Tibial artery (tissue), 4 donors: ENCODE measurements around the gene MESD.

Source experiments
- DNase-seq, 2 donors: peaks; one replicate each; pipeline ENCODE4 v3.0.0-alpha.2; 2019
- H3K27ac ChIP-seq, 2 donors: fragments of 200-600 bp; sonication (generic) in 1 of 2; 1 replicate in 1 of 2; 2 replicates in 1 of 2; pipeline ENCODE4 v1.5.1; 2018 to 2019; ENCODE audit warnings: mild to moderate bottlenecking in 1 of 2
- H3K27me3 ChIP-seq, 2 donors: fragments of 200-600 bp; sonication (generic) in 1 of 2; one replicate each; pipeline versions ENCODE4 v1.5.1 to v1.6.0; 2016 to 2019
- H3K36me3 ChIP-seq, 3 donors: fragments of 200-600 bp; sonication (generic) in 2 of 3; one replicate each; pipeline ENCODE4 v1.5.1; 2016 to 2019; ENCODE audit warnings: mild to moderate bottlenecking in 2 of 3
- H3K4me1 ChIP-seq, 4 donors: fragments of 200-600 bp; sonication (generic) in 2 of 4; 1 replicate in 3 of 4; 2 replicates in 1 of 4; pipeline ENCODE4 v1.5.1; 2016 to 2019
- H3K4me3 ChIP-seq, 2 donors: fragments of 200-600 bp; sonication (generic) in 1 of 2; 1 replicate in 1 of 2; 2 replicates in 1 of 2; pipeline ENCODE4 v1.5.1; 2018 to 2019; ENCODE audit warnings: mild to moderate bottlenecking in 2 of 2
- H3K9me3 ChIP-seq, 3 donors: fragments of 200-600 bp; sonication (generic) in 1 of 3; one replicate each; pipeline ENCODE4 v1.5.1; 2016 to 2019
- CTCF ChIP-seq, 2 experiments: fragments of 200-600 bp in 1 of 2; fragments of 450-650 bp in 1 of 2; IDR thresholded peaks; one replicate each; pipeline ENCODE4 v1.5.1; 2017 to 2019; ENCODE audit warnings: antibody characterized with exemption in 2 of 2, mild to moderate bottlenecking in 1 of 2, moderate library complexity in 1 of 2
- intact Hi-C: fragments of 100-400 bp; cut with DNase I; formaldehyde crosslinking; loops from one replicate; pipeline ENCODE4 v1.15.0; 2023; ENCODE audit warnings: low total_unique reads

The MESD gene

GRCh38 chr15:81018197-81018596 lies 28.6 kb upstream of the MESD start:
- H3K9me3 ChIP-seq: no peaks in the 10 kb centered on the region
- no peak overlapping the region for H3K4me3 ChIP-seq
- H3K4me1 ChIP-seq: peaks cover 0 to 16% (median 0%) of the 10 kb centered on the region in 4 donors
- no peaks in the 10 kb centered on the region for H3K36me3 ChIP-seq
- no peak for DNase-seq
- H3K27ac ChIP-seq: no peak overlapping the region
- no peaks in the 10 kb centered on the region for H3K27me3 ChIP-seq
- no peak for TF ChIP-seq CTCF (IDR thresholded peaks at IDR 0.05)
- intact Hi-C loops: no loop called here

- Histone ChIP-seq H3K4me3 (no peak overlapping the region), H3K27me3 (no peaks in the 10 kb centered on the region), H3K36me3 (no peaks in the 10 kb centered on the region), H3K4me1 (peaks cover 0 to 16% (median 0%) of the 10 kb centered on the region in 4 donors), H3K9me3 (no peaks in the 10 kb centered on the region), H3K27ac (no peak overlapping the region)
- DNase-seq: no peak
- TF ChIP-seq CTCF (IDR thresholded peaks at IDR 0.05): no peak
- intact Hi-C loops: no loop called here
Observed at GRCh38 chr15:81016489-81017068, 27.0 kb upstream of the MESD start.

- Histone ChIP-seq H3K4me3 (no peak overlapping the region), H3K9me3 (no peaks in the 10 kb centered on the region), H3K36me3 (no peaks in the 10 kb centered on the region), H3K27me3 (no peaks in the 10 kb centered on the region), H3K4me1 (peaks cover 0 to 16% (median 0%) of the 10 kb centered on the region in 4 donors), H3K27ac (no peak overlapping the region)
- no peak for TF ChIP-seq CTCF (IDR thresholded peaks at IDR 0.05)
- intact Hi-C loops: no loop called here
- peak in 1 of 2 donors; percentile 58 for DNase-seq
Observed at GRCh38 chr15:81015621-81016488, 26.2 kb upstream of the MESD start.

GRCh38 chr15:81014446-81015093 lies 25.0 kb upstream of the MESD start:
- no peak for TF ChIP-seq CTCF (IDR thresholded peaks at IDR 0.05)

GRCh38 chr15:81013396-81013929 lies 23.8 kb upstream of the MESD start:
- intact Hi-C loops: no loop called here
- peaks cover 0 to 16% (median 0%) of the 10 kb centered on the region in 4 donors for H3K4me1 ChIP-seq

More at GRCh38 chr15:81014446-81015093, 25.0 kb upstream of the MESD start:
- Histone ChIP-seq H3K36me3 (no peaks in the 10 kb centered on the region), H3K9me3 (no peaks in the 10 kb centered on the region), H3K4me3 (no peak overlapping the region), H3K4me1 (peaks cover 0 to 16% (median 0%) of the 10 kb centered on the region in 4 donors), H3K27me3 (no peaks in the 10 kb centered on the region), H3K27ac (no peak overlapping the region)
- intact Hi-C loops: no loop called here
- DNase-seq: no peak

More at GRCh38 chr15:81013396-81013929, 23.8 kb upstream of the MESD start:
- no peak overlapping the region for H3K27ac ChIP-seq
- H3K9me3 ChIP-seq: no peaks in the 10 kb centered on the region
- H3K36me3 ChIP-seq: no peaks in the 10 kb centered on the region
- no peak for TF ChIP-seq CTCF (IDR thresholded peaks at IDR 0.05)
- no peaks in the 10 kb centered on the region for H3K27me3 ChIP-seq
- DNase-seq: no peak
- no peak overlapping the region for H3K4me3 ChIP-seq
